HepG2 (cell line): ENCODE measurements around the gene GPC6.

Experiments used
- ADNP ChIP-seq: sonication (generic); formaldehyde crosslinking; IDR thresholded peaks from 2 replicates; pipeline ENCODE4 v1.4.0; 2020; ENCODE audit warnings: missing genetic modification reagents
- ZNF143 ChIP-seq: sonication (generic); formaldehyde crosslinking; IDR thresholded peaks from 2 replicates; pipeline ENCODE4 v1.4.0; 2020; ENCODE audit warnings: missing genetic modification reagents
- ZNF326 ChIP-seq: sonication (generic); formaldehyde crosslinking; IDR thresholded peaks from 2 replicates; pipeline ENCODE4 v1.4.0; 2020; ENCODE audit warnings: missing genetic modification reagents, borderline replicate concordance
- TF ChIP-seq, protein P1 (sequence below): sonication (generic); formaldehyde crosslinking; IDR thresholded peaks from 2 replicates; pipeline ENCODE4 v1.8.1; 2022; ENCODE audit warnings: low read depth, mild to moderate bottlenecking, missing genetic modification reagents
- TF ChIP-seq, protein P2 (sequence below): sonication (generic); formaldehyde crosslinking; IDR thresholded peaks from 2 replicates; pipeline ENCODE4 v1.5.0; 2020; ENCODE audit warnings: mild to moderate bottlenecking, missing genetic modification reagents, moderate library complexity
- TF ChIP-seq, protein P3 (sequence below): sonication (generic); formaldehyde crosslinking; IDR thresholded peaks from 2 replicates; pipeline ENCODE4 v1.4.0; 2020; ENCODE audit warnings: missing genetic modification reagents

DNA sequence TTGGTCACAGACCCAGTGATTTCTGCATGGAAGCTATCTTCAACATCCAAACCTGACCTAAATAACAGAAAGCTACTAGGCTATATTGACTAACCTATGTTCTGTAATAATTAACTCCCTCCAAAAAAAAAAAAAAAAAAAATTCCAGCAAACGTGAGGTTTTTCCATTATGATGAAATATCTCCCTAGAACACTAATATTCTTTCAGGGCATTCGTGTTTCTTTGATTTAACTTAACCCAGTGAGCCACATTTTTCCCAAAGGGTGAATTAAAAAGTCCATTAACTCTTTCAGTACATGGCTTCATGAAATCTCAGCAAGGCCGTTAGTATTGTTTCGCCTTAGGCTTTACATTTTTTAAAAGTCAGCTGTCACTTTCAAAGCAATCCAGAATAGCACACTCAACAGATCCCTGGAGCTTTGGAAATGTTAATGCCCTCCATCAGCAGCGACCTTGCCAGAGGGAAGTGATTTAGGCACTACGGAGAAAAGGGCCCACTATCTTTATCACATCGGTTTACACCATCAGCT lies 1077.1 kb downstream of the GPC6 start:
- TF ChIP-seq ADNP: no peak
- TF ChIP-seq ZNF143 (CRISPR knock-in tag): no peak
- TF ChIP-seq, protein P1, sequence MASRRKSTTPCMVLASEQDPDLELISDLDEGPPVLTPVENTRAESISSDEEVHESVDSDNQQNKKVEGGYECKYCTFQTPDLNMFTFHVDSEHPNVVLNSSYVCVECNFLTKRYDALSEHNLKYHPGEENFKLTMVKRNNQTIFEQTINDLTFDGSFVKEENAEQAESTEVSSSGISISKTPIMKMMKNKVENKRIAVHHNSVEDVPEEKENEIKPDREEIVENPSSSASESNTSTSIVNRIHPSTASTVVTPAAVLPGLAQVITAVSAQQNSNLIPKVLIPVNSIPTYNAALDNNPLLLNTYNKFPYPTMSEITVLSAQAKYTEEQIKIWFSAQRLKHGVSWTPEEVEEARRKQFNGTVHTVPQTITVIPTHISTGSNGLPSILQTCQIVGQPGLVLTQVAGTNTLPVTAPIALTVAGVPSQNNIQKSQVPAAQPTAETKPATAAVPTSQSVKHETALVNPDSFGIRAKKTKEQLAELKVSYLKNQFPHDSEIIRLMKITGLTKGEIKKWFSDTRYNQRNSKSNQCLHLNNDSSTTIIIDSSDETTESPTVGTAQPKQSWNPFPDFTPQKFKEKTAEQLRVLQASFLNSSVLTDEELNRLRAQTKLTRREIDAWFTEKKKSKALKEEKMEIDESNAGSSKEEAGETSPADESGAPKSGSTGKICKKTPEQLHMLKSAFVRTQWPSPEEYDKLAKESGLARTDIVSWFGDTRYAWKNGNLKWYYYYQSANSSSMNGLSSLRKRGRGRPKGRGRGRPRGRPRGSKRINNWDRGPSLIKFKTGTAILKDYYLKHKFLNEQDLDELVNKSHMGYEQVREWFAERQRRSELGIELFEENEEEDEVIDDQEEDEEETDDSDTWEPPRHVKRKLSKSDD (CRISPR knock-in tag): no peak
- TF ChIP-seq, protein P2, sequence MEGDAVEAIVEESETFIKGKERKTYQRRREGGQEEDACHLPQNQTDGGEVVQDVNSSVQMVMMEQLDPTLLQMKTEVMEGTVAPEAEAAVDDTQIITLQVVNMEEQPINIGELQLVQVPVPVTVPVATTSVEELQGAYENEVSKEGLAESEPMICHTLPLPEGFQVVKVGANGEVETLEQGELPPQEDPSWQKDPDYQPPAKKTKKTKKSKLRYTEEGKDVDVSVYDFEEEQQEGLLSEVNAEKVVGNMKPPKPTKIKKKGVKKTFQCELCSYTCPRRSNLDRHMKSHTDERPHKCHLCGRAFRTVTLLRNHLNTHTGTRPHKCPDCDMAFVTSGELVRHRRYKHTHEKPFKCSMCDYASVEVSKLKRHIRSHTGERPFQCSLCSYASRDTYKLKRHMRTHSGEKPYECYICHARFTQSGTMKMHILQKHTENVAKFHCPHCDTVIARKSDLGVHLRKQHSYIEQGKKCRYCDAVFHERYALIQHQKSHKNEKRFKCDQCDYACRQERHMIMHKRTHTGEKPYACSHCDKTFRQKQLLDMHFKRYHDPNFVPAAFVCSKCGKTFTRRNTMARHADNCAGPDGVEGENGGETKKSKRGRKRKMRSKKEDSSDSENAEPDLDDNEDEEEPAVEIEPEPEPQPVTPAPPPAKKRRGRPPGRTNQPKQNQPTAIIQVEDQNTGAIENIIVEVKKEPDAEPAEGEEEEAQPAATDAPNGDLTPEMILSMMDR (CRISPR knock-in tag): no peak
- TF ChIP-seq, protein P3, sequence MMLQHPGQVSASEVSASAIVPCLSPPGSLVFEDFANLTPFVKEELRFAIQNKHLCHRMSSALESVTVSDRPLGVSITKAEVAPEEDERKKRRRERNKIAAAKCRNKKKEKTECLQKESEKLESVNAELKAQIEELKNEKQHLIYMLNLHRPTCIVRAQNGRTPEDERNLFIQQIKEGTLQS (CRISPR knock-in tag): no peak
- no peak for TF ChIP-seq ZNF326
